Keratinocyte (primary cell): ENCODE results near the gene WDR27. TPM values are rescaled to one million over a fixed set of nuclear protein-coding genes. Genes with fewer than 3 reads are reported as not detected.
"Not testable (repeated sequence)": the region's sequence is repeated elsewhere in the genome, so short reads cannot be mapped to it uniquely, and the experiment has no call there.

Experiments
- DNase-seq: peaks from one replicate; pipeline ENCODE4 v3.0.0-alpha.2; 2011; ENCODE audit warnings: low read depth, missing footprints, low spot score
- FAIRE-seq: peaks from 2 replicates; lab custom pipeline; 2011; peaks lifted over from hg19 to GRCh38; lab: Jason Lieb, UNC
- H2AFZ ChIP-seq: 2 replicates; pipeline ENCODE4 v1.6.0; 2012; ENCODE audit warnings: low read length, control low read depth, inconsistent platforms; ENCODE audit not compliant: control insufficient read depth
- H3K27ac ChIP-seq: 2 replicates; pipeline ENCODE4 v1.5.1; 2011; ENCODE audit warnings: low read length; ENCODE audit not compliant: control insufficient read depth, insufficient read depth
- H3K27me3 ChIP-seq: 3 replicates; pipeline ENCODE4 v1.6.0; 2011; ENCODE audit warnings: low read length; ENCODE audit not compliant: control insufficient read depth, insufficient read depth; ENCODE audit errors: extremely low read depth
- H3K36me3 ChIP-seq, 2 experiments: 2 replicates in 1 of 2; 3 replicates in 1 of 2; pipeline ENCODE4 v1.5.1; 2011; ENCODE audit warnings: low read length in 2 of 2, mild to moderate bottlenecking in 1 of 2; ENCODE audit not compliant: control insufficient read depth in 2 of 2, insufficient read depth in 2 of 2; ENCODE audit errors: extremely low read depth in 1 of 2
- H3K4me1 ChIP-seq: 3 replicates; pipeline ENCODE4 v1.5.1; 2011; ENCODE audit warnings: low read length; ENCODE audit not compliant: control insufficient read depth, insufficient read depth; ENCODE audit errors: extremely low read depth
- H3K4me2 ChIP-seq: 3 replicates; pipeline ENCODE4 v1.6.0; 2011; ENCODE audit warnings: low read depth, low read length; ENCODE audit not compliant: control insufficient read depth, insufficient read depth; ENCODE audit errors: extremely low read depth
- H3K4me3 ChIP-seq, 3 experiments: fragments of 200-600 bp in 1 of 3; sonication (generic) in 1 of 3; 2 replicates in 2 of 3; 3 replicates in 1 of 3; pipeline ENCODE4 v1.5.1; 2011 to 2016; ENCODE audit warnings: low read length in 3 of 3, mild to moderate bottlenecking in 3 of 3, control low read depth in 2 of 3, inconsistent platforms in 1 of 3, low read depth in 1 of 3, mixed read lengths in 1 of 3, mixed run types in 1 of 3, moderate library complexity in 1 of 3; ENCODE audit not compliant: control insufficient read depth in 2 of 3, insufficient read depth in 2 of 3; ENCODE audit errors: extremely low read depth in 1 of 3
- H3K79me2 ChIP-seq: 2 replicates; pipeline ENCODE4 v1.6.0; 2012; ENCODE audit warnings: low read length; ENCODE audit not compliant: control insufficient read depth, insufficient read depth
- H3K9ac ChIP-seq: 3 replicates; pipeline ENCODE4 v1.6.0; 2011; ENCODE audit warnings: low read length; ENCODE audit not compliant: control insufficient read depth, insufficient read depth; ENCODE audit errors: extremely low read depth
- H3K9me1 ChIP-seq: 3 replicates; pipeline ENCODE4 v1.6.0; 2011; ENCODE audit warnings: low read length; ENCODE audit not compliant: control insufficient read depth, insufficient read depth; ENCODE audit errors: extremely low read depth
- H3K9me3 ChIP-seq: 2 replicates; pipeline ENCODE4 v1.5.1; 2012; ENCODE audit warnings: low read depth, low read length; ENCODE audit not compliant: control insufficient read depth
- H4K20me1 ChIP-seq: 3 replicates; pipeline ENCODE4 v1.6.0; 2011; ENCODE audit warnings: low read length; ENCODE audit not compliant: control insufficient read depth, insufficient read depth; ENCODE audit errors: extremely low read depth
- CTCF ChIP-seq, 3 experiments: IDR thresholded peaks in 1 of 3; conservative IDR thresholded peaks in 1 of 3; optimal IDR thresholded peaks in 1 of 3; 2 replicates in 2 of 3; 3 replicates in 1 of 3; pipeline versions ENCODE3 to v1.5.1; 2011; ENCODE audit warnings: low read length in 3 of 3, mild to moderate bottlenecking in 3 of 3, moderate library complexity in 2 of 3, control low read depth in 1 of 3, inconsistent platforms in 1 of 3; ENCODE audit not compliant: insufficient read depth in 2 of 3; ENCODE audit errors: extremely low read depth in 1 of 3
- EZH2 ChIP-seq: IDR thresholded peaks from one replicate; pipeline ENCODE4 v1.6.1; 2012; ENCODE audit warnings: inconsistent platforms, mild to moderate bottlenecking, low read length, moderate library complexity
- dilution Hi-C: fragments of 300-500 bp; cut with MboI; formaldehyde crosslinking; loops from one replicate; pipeline ENCODE4 v1.7.0; 2020; ENCODE audit warnings: low sequenced_read_pairs; ENCODE audit not compliant: extremely low pct_ligation_motif_present
- polyA plus RNA-seq, 5 experiments: library from polyadenylated mRNA; depleted of rRNA in 3 of 5; stranded (reverse) in 3 of 5; stranded (forward) in 1 of 5; unstranded in 1 of 5; fragments of >200 nt; gene quantifications; 1 replicate in 1 of 5; 2 replicates in 3 of 5; 3 replicates in 1 of 5; pipeline versions ENCODE4 v1.2.1 to v1.2.3, GENCODE V29; 2011 to 2012; ENCODE audit warnings: missing spikeins in 2 of 5, low read depth in 1 of 5, low replicate concordance in 1 of 5

Gene WDR27
- polyA plus RNA-seq, 1 donor (not counting 4 experiments of a cell fraction or from before 2014, with no cell fraction given), result 17.8 TPM

DNA sequence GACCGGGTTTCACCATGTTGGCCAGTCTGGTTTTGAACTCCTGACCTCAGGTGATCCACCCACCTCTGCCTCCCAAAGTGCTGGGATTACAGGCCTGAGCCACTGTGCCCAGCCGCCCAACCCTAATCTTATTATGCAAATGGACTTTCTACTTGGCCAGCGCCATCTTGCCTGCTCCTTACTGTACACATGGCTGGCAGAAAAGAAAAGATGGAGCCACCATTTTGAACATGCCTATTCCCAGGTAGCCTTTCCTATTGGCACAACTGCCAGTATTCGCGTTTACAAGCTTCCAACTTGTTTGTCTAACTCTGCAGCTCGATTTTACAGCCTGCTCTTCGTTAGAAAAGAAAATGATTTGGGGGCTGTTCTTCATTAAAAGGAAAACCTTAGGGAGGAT is 84.3 kb downstream of the WDR27 start:
- no peaks in the 10 kb centered on the region for H3K27me3 ChIP-seq
- TF ChIP-seq EZH2, result no peak
- TF ChIP-seq CTCF (optimal IDR thresholded peaks at IDR 0.05 in 1 of 3, IDR thresholded peaks at IDR 0.05 in 1 of 3, conservative IDR thresholded peaks at IDR 0.05 in 1 of 3; ENCODE audit: extremely low read depth in 1 of 3, insufficient read depth in 2 of 3, low read length in 3 of 3), result no peak
- H3K9me1 ChIP-seq, result no peaks in the 10 kb centered on the region
- H3K9me3 ChIP-seq, result no peaks in the 10 kb centered on the region
- FAIRE-seq, result no peak
- dilution Hi-C loops, result no loop called here
- H3K9ac ChIP-seq, result no peak overlapping the region
- H3K4me2 ChIP-seq, result no peak overlapping the region
- H3K36me3 ChIP-seq, result no peaks in the 10 kb centered on the region
- no peak overlapping the region for H3K27ac ChIP-seq
- no peak overlapping the region for H3K4me3 ChIP-seq
- H4K20me1 ChIP-seq, result no peaks in the 10 kb centered on the region
- DNase-seq, result no peak
- H2AFZ ChIP-seq, result no peak overlapping the region
- peaks cover 18% of the 10 kb centered on the region for H3K4me1 ChIP-seq
- H3K79me2 ChIP-seq, result no peaks in the 10 kb centered on the region

DNA sequence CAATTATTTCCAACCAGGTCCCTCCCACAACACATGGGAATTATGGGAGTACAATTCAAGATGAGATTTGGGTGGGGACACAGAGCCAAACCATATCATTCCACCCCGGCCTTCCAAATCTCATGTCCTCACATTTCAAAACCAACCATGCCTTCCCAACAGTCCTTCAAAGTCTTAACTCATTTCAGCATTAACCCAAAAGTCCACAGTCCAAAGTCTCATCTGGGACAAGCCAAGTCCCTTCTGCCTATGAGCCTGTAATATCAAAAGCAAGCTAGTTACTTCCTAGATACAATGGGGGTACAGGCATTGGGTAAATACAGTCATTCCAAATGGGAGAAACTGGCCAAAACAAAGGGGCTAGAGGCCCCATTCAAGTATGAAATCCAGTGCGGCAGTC is 93.2 kb downstream of the WDR27 start:
- not testable (repeated sequence) for H2AFZ ChIP-seq, H3K9me1 ChIP-seq, FAIRE-seq

GRCh38 chr6:169604076-169604475 is 97.8 kb downstream of the WDR27 start:
- H3K9me3 ChIP-seq, result no peaks in the 10 kb centered on the region
- FAIRE-seq, result no peak
- no peak overlapping the region for H3K4me2 ChIP-seq
- no peaks in the 10 kb centered on the region for H4K20me1 ChIP-seq
- no peaks in the 10 kb centered on the region for H3K36me3 ChIP-seq
- dilution Hi-C loops, result no loop called here
- no peaks in the 10 kb centered on the region for H3K79me2 ChIP-seq
- no peak for DNase-seq
- H3K9me1 ChIP-seq, result no peaks in the 10 kb centered on the region
- no peak overlapping the region for H3K27ac ChIP-seq
- H3K9ac ChIP-seq, result no peak overlapping the region
- H3K4me3 ChIP-seq, result no peak overlapping the region
- H2AFZ ChIP-seq, result no peak overlapping the region
- H3K27me3 ChIP-seq, result no peaks in the 10 kb centered on the region
- H3K4me1 ChIP-seq, result no peaks in the 10 kb centered on the region
- TF ChIP-seq EZH2 (no peak), CTCF (optimal IDR thresholded peaks at IDR 0.05 in 1 of 3, IDR thresholded peaks at IDR 0.05 in 1 of 3, conservative IDR thresholded peaks at IDR 0.05 in 1 of 3; ENCODE audit: extremely low read depth in 1 of 3, insufficient read depth in 2 of 3, low read length in 3 of 3) (no peak)

More for the DNA sequence above, 93.2 kb downstream of the WDR27 start:
- H3K27ac ChIP-seq, H3K79me2 ChIP-seq, H3K4me3 ChIP-seq, DNase-seq, H3K9me3 ChIP-seq, H4K20me1 ChIP-seq, dilution Hi-C loops, H3K9ac ChIP-seq, H3K4me2 ChIP-seq, H3K36me3 ChIP-seq, H3K4me1 ChIP-seq, H3K27me3 ChIP-seq: not testable (repeated sequence)

DNA sequence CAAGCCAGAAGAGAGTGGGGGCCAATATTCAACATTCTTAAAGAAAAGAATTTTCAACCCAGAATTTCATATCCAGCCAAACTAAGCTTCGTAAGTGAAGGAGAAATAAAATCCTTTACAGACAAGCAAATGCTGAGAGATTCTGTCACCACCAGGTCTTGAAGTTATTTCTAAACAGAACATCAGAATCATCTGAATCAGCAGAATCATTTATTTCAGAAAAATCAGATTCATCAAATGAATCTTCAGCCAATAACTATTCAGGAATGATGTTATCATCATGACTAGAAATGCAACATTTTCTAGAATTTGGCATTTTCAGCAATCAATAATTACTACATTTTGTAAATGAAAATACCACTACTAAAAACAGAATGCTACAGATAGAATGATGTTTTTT is 100.7 kb downstream of the WDR27 start:
- H3K9me3 ChIP-seq, H3K4me3 ChIP-seq, H4K20me1 ChIP-seq, H3K36me3 ChIP-seq, DNase-seq, dilution Hi-C loops, H3K27ac ChIP-seq, H3K4me1 ChIP-seq, H3K9me1 ChIP-seq, H3K27me3 ChIP-seq, H3K9ac ChIP-seq, H3K4me2 ChIP-seq, FAIRE-seq, H2AFZ ChIP-seq, H3K79me2 ChIP-seq: not testable (repeated sequence)
